Neural crest cell (in vitro differentiated cells): ENCODE data around the gene DXO. TPM values are rescaled to one million over a fixed set of nuclear protein-coding genes. Genes with fewer than 3 reads are reported as not detected.
A peak's percentile ranks its signal among the peaks of the same experiment; 100 is the strongest.

ENCODE experiments used
- DNase-seq: peaks from one replicate; pipeline ENCODE4 v3.0.0; 2021; ENCODE audit warnings: low read depth, mixed read lengths, low spot score
- H3K27ac Mint-ChIP-seq: one replicate; pipeline ENCODE4 v1.8.0; 2021; ENCODE audit warnings: mild to moderate bottlenecking, mixed read lengths; ENCODE audit not compliant: unreplicated experiment
- H3K27me3 Mint-ChIP-seq: 2 replicates; pipeline ENCODE4 v1.8.0; 2021; ENCODE audit warnings: low read depth, mild to moderate bottlenecking, mixed read lengths
- H3K36me3 Mint-ChIP-seq: 2 replicates; pipeline ENCODE4 v1.8.0; 2021; ENCODE audit warnings: low read depth, mild to moderate bottlenecking, mixed read lengths
- H3K4me1 Mint-ChIP-seq: 2 replicates; pipeline ENCODE4 v1.8.0; 2021; ENCODE audit warnings: mixed read lengths
- H3K4me3 Mint-ChIP-seq: one replicate; pipeline ENCODE4 v1.8.0; 2021; ENCODE audit warnings: mild to moderate bottlenecking, mixed read lengths
- H3K9me3 Mint-ChIP-seq: 2 replicates; pipeline ENCODE4 v1.8.0; 2021; ENCODE audit warnings: mixed read lengths
- total RNA-seq: library from RNA; stranded (reverse); gene quantifications from 2 replicates; pipeline ENCODE4 v1.2.1, GENCODE V29; 2021
- TF ChIP-seq, protein P1 (sequence below): fragments of 200-600 bp; sonication (generic); conservative IDR thresholded peaks from 2 replicates; pipeline ENCODE4 v1.5.0; 2021; ENCODE audit warnings: antibody characterized with exemption, mild to moderate bottlenecking

The DXO gene
- total RNA-seq, 1 donor from 2014 or later = 26.6 TPM

DNA sequence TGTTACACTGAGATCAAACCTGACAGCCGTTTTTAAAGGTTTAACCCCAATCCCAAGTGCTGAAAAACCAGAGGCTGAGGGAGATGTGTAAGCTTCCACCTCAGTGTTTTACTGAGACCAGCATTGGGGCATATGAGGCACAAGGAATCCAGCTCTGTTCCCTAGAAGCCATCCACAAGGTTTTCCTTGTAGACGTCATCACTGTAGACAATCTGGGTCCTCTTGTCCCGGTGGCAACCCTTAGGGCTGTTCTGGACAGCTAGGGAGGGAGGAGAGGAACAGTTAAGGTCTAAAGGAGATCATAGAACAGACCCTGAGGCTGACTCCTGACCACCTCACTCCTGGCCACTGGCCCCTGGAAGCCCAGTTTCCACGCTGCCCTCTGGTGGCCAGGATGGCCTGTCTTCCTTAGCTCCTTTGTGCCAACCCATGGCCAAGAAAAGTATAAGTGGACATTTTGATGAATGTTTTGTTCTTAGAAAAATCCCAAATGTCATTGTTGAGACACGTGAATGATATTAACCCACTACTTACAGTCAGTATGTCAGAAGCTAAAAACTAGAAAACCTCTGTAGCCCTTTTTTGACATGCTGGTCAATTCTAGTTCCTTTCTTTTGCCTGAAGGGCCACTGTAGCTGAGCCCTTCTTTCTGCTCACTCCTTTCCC lies 19.7 kb downstream of the DXO start:
- peak overlapping the region; percentile 68 for H3K4me3 Mint-ChIP-seq
- H3K27me3 Mint-ChIP-seq = peaks cover 12% of the 10 kb centered on the region
- H3K27ac Mint-ChIP-seq = no peak overlapping the region
- H3K4me1 Mint-ChIP-seq = peaks cover 3% of the 10 kb centered on the region
- H3K9me3 Mint-ChIP-seq = peaks cover 3% of the 10 kb centered on the region
- H3K36me3 Mint-ChIP-seq = peaks cover 15% of the 10 kb centered on the region
- DNase-seq = peak; percentile 61
- TF ChIP-seq, protein P1, sequence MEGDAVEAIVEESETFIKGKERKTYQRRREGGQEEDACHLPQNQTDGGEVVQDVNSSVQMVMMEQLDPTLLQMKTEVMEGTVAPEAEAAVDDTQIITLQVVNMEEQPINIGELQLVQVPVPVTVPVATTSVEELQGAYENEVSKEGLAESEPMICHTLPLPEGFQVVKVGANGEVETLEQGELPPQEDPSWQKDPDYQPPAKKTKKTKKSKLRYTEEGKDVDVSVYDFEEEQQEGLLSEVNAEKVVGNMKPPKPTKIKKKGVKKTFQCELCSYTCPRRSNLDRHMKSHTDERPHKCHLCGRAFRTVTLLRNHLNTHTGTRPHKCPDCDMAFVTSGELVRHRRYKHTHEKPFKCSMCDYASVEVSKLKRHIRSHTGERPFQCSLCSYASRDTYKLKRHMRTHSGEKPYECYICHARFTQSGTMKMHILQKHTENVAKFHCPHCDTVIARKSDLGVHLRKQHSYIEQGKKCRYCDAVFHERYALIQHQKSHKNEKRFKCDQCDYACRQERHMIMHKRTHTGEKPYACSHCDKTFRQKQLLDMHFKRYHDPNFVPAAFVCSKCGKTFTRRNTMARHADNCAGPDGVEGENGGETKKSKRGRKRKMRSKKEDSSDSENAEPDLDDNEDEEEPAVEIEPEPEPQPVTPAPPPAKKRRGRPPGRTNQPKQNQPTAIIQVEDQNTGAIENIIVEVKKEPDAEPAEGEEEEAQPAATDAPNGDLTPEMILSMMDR = peak; percentile 80

DNA sequence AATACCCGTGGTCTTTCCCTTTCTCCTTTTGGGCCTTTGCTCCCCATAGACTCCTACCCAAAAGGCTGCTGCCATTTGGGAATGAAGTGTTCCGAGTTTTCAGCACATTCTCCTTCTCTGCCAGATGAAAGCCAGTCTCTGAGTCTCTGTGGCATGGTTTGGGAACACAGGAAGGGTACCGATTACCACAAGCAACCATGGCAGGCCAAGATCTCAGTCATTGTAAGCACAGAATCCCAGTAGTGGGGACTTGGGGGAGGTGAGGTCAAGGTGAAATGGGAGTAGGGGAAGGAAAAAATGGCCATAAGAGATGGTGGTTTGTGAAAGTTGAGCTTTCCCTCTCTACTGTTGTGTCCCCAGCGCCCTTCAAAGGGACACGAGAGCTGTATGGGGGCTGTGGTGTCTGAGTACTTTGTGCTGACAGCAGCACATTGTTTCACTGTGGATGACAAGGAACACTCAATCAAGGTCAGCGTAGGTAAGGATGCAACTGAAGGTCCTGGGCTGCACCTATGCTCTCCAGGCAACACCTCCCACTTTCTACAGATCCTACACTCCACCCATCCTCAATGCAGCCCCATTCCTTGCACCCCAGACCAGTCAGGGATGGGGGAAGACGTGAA lies 21.9 kb downstream of the DXO start:
- peaks cover 3% of the 10 kb centered on the region for H3K9me3 Mint-ChIP-seq
- H3K36me3 Mint-ChIP-seq = peaks cover 15% of the 10 kb centered on the region
- no peaks in the 10 kb centered on the region for H3K4me1 Mint-ChIP-seq
- DNase-seq = no peak
- no peak overlapping the region for H3K27ac Mint-ChIP-seq
- TF ChIP-seq, protein P1 = no peak
- H3K4me3 Mint-ChIP-seq = no peak overlapping the region
- peaks cover 34% of the 10 kb centered on the region for H3K27me3 Mint-ChIP-seq

DNA sequence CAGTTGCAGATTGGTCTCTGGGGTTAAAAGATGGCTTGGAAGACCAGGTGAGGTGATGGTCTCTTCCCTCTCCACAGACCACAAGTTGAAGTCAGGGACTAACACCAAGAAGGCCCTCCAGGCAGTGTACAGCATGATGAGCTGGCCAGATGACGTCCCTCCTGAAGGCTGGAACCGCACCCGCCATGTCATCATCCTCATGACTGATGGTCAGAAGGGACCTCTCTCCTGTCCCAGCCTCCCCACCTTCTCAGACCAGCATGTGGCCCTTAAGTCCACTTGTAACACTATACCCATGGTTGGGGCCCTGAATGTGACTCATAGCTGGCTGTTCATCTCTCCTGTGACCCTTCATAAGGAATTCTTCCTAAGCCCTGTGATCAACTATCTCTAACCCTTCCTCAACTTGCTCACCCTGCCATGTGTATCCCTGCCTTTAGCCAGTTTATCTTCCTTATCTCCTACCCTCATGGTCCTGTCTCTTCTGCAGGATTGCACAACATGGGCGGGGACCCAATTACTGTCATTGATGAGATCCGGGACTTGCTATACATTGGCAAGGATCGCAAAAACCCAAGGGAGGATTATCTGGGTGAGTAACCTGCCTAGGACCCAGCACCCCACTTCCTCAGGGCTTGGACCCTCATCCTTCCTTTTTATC lies 23.1 kb downstream of the DXO start:
- Mint-ChIP-seq H3K4me3 (no peak overlapping the region), H3K4me1 (no peaks in the 10 kb centered on the region), H3K9me3 (peaks cover 3% of the 10 kb centered on the region), H3K27me3 (peaks cover 44% of the 10 kb centered on the region), H3K27ac (no peak overlapping the region), H3K36me3 (peaks cover 12% of the 10 kb centered on the region)
- DNase-seq = no peak
- TF ChIP-seq, protein P1 = no peak

DNA sequence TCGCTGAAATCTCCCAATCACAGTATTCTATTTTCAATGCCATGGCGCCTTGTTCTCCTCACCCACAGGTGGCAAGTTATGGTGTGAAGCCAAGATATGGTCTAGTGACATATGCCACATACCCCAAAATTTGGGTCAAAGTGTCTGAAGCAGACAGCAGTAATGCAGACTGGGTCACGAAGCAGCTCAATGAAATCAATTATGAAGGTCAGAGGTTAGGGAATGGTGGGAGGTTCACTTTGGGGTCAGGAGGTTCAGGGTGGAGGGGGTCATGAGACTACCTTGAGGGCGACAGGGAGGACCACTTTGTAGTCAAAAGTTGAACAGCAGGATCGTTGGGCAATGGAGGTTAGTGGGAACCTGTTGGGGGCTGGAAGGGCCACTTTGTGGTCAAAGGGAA lies 23.6 kb downstream of the DXO start:
- no peak overlapping the region for H3K27ac Mint-ChIP-seq

DNA sequence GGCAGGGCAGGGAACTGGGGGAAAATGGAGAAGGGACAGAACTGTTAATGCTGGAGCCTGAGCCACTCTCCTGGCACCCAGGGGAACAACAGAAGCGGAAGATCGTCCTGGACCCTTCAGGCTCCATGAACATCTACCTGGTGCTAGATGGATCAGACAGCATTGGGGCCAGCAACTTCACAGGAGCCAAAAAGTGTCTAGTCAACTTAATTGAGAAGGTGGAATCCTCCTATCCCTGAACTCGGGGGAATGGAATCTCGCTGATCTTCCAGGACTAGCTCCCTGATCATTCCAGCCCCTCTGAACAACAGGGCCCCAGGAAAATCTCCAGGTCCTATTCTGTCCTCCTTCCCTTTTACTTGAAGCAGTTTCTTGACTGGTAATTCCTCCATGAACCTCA lies 24.1 kb downstream of the DXO start:
- no peak overlapping the region for H3K27ac Mint-ChIP-seq
- no peak for DNase-seq
- H3K4me3 Mint-ChIP-seq = peak overlapping the region; percentile 63
- H3K4me1 Mint-ChIP-seq = no peaks in the 10 kb centered on the region
- H3K27me3 Mint-ChIP-seq = peaks cover 47% of the 10 kb centered on the region
- TF ChIP-seq, protein P1 = no peak
- peaks cover 3% of the 10 kb centered on the region for H3K9me3 Mint-ChIP-seq
- H3K36me3 Mint-ChIP-seq = peaks cover 7% of the 10 kb centered on the region

More for the DNA sequence above, 23.6 kb downstream of the DXO start:
- Mint-ChIP-seq H3K27me3 (peaks cover 47% of the 10 kb centered on the region), H3K4me1 (no peaks in the 10 kb centered on the region), H3K9me3 (peaks cover 3% of the 10 kb centered on the region), H3K4me3 (no peak overlapping the region), H3K36me3 (peaks cover 10% of the 10 kb centered on the region)
- TF ChIP-seq, protein P1 = no peak
- DNase-seq = no peak
